ENCODE measurements around the gene DNAJB2.
"Not testable (repeated sequence)": the region's sequence is repeated elsewhere in the genome, so short reads cannot be mapped to it uniquely, and the experiment has no call there.

The DNAJB2 gene

GRCh38 chr2:219279151-219279915 lies at the start of gene DNAJB2:
Gene DNAJB2, plus strand, starts transcription at chr2:219279366. Its CDS starts 468 bp downstream, at chr2:219279834.
- DNase-seq, result peak; percentile 75

GRCh38 chr2:219230059-219230540 lies 49.1 kb upstream of the DNAJB2 start:
- DNase-seq, result no peak

GRCh38 chr2:219234331-219234730 lies 44.8 kb upstream of the DNAJB2 start:
- DNase-seq, result no peak

- DNase-seq, result no peak
These were observed 35.8 kb upstream of the DNAJB2 start for GRCh38 chr2:219243291-219243761.

- DNase-seq, result no peak
These were observed 34.4 kb upstream of the DNAJB2 start for GRCh38 chr2:219244789-219245147.

GRCh38 chr2:219245148-219245898 lies 33.8 kb upstream of the DNAJB2 start, which contains the start of the genes GLB1L and STK16:
Gene GLB1L, minus strand, starts transcription at chr2:219245444. Its CDS starts 1,871 bp downstream, at chr2:219243573.
Gene STK16, plus strand, starts transcription at chr2:219245479. Its CDS starts 521 bp downstream, at chr2:219246000.
- peak; percentile 14 for DNase-seq

- no peak for DNase-seq
These were observed 33.3 kb upstream of the DNAJB2 start for GRCh38 chr2:219245899-219246230.

DNA sequence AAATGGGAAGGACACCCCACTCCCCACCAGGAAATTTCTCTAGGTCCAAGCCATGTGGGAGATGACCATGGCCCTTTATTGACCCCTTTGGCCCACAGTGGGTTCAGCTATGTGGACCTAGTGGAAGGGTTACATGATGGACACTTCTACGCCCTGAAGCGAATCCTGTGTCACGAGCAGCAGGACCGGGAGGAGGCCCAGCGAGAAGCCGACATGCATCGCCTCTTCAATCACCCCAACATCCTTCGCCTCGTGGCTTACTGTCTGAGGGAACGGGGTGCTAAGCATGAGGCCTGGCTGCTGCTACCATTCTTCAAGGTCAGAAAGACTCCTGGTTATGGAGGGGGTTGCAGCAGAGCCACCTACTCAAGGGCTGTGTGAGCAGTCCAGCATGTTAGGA lies 32.6 kb upstream of the DNAJB2 start:
- DNase-seq, result no peak

DNA sequence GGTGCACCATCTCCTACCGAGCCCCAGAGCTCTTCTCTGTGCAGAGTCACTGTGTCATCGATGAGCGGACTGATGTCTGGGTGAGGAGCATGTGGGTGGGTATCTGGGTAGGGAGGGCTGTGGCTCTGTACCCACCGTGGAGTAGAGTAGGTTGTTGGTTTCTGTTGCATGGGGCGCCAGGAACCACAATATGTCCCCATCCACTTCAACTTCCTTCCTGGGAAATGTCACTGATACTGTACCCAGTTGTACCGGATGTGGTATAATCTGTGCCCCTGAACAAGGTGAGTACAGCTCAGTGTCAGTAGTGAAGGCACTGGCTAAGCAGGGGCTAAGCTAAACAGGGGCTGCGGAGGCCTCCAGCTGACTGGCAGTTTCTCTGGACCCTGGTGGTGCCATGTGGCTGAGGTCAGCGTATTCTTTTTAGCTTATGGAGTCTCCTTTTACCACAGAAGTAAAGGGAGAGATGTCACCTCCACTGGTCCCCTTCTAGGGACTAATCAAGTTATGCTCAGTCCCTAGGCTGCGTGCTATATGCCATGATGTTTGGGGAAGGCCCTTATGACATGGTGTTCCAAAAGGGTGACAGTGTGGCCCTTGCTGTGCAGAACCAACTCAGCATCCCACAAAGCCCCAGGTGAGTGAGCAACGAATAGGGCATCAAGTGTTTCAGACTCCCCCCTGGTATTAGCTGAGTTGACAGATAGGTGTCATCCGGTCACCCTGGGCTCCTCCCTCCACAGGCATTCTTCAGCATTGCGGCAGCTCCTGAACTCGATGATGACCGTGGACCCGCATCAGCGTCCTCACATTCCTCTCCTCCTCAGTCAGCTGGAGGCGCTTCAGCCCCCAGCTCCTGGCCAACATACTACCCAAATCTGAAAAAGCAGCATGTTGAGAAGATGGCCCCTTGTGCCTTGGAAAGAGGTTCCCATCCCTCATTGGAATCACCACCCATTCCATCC lies 31.2 kb upstream of the DNAJB2 start:
- DNase-seq, result no peak

GRCh38 chr2:219248845-219249202 lies 30.3 kb upstream of the DNAJB2 start:
- DNase-seq, result no peak

- peak; percentile 40 for DNase-seq
These were observed 29.8 kb upstream of the DNAJB2 start for GRCh38 chr2:219249203-219249980.

DNA sequence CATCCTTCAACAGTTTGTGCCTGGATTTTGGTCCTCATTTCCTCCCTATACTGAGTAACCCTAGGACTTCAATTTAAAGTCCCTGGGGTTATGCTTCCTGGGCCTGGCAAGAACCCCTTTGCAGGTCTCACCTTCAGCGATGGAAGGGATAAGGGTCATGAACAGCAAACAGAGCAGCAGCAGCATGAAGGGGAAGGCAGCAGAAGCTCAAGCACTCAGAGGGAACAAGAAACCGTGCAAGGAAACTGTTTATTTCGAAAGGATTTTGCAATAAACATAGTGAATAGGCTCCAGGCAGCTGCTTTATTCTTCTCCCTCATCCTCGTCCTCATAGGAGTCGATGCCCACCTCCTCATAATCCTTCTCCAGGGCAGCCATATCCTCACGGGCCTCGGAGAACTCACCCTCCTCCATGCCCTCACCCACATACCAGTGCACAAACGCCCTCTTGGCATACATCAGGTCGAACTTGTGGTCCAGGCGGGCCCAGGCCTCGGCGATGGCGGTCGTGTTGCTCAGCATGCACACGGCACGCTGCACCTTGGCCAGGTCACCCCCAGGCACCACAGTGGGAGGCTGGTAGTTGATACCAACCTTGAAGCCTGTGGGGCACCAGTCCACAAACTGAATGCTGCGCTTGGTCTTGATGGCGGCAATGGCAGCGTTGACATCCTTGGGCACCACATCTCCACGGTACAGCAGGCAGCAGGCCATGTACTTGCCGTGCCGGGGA lies 29.0 kb upstream of the DNAJB2 start:
- no peak for DNase-seq

DNA sequence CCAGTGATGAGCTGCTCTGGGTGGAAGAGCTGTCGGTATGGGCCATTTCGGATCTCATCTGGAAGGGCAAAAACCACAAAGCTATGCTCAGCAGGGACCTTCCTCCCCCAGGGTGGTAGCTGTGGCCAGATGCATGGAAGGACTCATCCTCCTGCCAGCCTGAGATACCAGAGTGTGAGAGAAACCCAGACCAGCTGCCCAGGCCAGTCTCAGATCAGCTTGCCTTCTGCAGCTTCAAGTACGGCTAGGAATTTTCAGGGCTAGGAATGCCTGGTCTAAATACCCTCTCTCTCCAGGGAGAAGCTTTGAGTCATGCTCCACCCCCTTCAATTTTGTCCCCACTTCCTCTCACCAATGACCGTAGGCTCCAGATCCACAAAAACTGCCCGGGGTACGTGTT lies 27.5 kb upstream of the DNAJB2 start:
- no peak for DNase-seq

DNA sequence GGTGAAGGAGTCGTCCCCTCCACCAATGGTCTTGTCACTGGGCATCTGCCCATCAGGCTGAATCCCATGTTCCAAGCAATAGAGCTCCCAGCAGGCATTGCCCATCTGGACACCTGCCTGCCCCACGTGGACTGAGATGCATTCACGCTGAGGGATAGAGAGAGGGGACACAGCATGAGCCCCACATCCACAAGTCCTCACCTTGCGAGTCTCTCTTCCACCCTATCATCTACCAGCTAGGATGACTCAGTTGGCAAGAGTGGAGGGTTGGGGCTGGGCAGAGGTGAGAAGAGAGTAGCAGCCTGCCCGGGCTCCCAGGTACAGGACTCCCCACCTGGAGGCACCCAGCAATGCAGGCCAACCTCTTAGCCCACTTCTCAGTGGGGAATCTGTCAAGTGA lies 27.1 kb upstream of the DNAJB2 start:
- no peak for DNase-seq

DNA sequence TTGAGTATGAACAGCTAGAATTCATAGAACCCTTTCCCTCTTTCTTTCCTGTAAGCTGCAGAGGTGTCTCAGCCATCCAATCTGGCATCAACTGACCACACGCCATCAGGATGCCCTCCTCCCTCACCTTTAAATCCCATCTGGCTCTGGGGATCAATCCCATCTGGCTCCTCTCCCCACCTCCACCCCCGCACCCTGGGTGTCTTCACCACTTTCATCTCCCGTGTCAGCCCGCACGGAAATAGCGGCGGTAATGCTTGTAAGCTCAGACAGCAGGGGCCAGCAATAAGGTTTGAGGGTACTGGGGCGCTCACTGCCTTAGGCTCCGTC lies 26.6 kb upstream of the DNAJB2 start:
- DNase-seq, result no peak

DNA sequence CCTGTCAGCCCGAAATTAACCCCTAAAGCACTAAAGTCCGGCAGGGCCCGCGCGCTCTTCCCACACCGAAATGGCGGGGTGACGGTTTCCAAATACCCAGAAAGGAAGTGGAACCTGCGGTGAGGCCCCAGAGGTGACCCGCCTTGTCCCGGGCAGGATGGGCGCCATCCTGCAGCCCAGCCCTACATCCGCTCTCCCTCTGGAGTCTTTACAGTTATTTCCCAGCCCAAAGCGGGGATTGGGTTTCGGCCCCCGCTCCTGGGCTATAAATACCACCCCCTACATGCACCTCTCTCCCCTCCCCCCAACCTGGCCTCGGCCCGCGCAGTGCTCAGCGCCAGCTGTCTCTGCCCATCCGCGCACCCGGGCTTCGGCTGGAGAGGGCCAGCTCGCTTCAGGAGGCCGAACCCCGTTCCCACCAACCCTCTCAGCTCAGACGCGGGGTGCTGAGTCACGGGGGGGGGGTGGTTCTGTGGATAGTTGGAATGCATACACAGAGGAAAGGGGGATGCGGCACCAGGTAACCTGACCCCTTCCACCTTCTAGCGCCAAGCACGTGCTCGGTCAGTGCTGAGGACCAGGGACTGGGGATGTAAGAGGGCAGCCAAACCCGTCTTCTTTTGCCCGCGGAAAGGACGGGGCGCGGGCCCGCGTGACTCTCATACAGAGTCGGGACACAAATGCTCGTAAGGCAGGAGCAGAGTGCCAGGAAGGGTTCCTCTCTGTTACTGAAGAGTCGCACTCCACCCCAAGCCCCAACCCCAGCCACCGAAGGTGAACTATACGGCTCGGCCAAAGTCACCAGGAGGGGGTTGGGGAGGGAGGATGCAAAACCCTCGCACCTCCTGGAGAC lies 26.0 kb upstream of the DNAJB2 start, which contains the start of gene TUBA4B:
Gene TUBA4B (plus strand): TSS at position 344 of the 853 bp plus-strand sequence. CDS start 165 bp downstream, at position 509.
- no peak for DNase-seq

DNA sequence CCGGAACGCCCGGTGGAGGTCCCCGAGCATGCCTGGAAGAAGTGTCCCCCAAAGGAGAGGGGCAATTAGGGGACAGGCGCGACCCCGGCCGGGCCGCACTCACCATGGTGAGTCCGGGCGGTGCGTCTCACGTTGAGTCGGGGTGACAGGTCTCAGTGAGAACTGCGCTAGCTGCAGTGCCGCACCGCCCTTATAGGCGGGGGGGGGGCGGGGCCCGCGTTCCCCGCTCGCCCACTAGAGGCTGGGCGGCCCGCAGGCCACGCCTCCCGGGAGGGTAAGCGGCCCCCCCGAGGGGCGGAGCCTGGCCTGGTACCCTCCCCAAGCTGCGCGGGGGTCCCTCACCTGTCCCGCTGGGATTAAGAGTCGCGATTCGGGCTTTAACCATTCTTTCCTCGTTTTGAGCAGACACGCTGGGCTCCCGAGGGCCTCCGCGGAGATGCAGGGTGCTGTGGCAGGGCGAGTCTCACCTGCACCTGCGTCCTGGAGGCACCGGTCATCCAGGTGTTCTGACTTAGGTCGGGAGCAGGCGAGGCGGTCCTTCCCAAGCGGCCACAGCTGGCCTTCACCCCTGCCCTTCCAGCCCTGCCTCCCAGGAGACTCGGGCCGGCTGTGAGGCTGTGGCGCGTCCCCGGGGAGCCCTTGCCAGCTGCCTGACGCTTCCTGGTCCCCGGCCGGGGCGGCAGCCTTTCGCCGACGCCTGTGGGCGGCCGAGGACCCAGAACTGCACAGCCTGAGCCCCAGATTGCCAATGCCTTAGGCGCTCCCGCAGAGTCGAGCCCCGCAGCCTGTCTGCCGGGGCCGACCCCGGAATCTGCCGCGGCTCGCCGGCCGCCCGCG lies 25.2 kb upstream of the DNAJB2 start, which contains the start of gene TUBA4A:
Gene TUBA4A (minus strand): TSS at position 166 of the 837 bp plus-strand sequence. CDS start 60 bp downstream, at position 106.
- DNase-seq, result no peak

DNA sequence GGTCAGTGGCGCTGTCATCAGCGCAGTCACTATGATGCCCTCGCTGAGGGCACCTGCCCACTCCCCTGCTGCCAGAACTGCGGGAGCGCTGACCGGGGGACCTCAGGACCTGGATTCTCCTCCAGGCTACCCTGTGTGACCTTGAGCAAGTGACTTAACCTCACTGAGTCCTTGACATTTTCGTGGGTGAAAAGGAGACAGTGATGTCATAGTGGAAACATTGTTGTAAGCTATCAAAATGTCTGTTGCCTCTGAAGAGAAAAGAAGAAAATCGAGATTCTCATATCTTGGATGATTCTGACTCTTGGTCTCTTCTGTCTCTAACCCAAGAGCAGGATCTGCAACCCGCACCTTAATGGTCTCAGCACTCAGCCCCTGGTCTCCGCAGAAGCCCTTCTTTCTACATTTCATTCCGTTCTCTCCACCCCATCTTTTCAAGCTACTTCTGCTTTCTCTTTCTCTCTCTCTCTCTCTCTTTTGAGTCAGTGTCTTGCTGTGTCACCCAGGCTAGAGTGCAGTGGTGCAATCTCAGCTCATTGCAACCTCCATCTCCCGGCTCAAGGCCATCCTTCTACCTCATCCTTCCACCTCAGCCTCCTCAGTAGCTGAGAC lies 24.5 kb upstream of the DNAJB2 start:
- no peak for DNase-seq

DNA sequence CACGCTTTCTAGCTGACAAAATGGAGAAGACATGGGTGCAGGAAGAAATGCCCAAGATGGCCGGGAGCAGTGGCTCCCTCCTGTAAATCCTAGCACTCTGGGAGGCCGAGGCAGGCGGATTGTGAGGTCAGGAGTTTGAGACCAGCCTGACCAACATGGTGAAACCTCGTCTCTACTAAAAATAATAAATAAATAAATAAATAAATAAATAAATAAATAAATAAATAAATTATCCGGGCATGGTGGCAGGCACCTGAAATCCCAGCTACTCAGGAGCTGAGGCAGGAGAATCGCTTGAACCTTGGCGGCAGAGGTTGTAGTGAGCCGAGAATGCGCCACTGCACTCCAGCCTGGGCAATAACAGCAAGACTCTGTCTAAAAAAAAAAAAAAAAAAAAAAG lies 20.2 kb upstream of the DNAJB2 start:
- not testable (repeated sequence) for DNase-seq
